ENCODE results near the gene PPIF.

DNA sequence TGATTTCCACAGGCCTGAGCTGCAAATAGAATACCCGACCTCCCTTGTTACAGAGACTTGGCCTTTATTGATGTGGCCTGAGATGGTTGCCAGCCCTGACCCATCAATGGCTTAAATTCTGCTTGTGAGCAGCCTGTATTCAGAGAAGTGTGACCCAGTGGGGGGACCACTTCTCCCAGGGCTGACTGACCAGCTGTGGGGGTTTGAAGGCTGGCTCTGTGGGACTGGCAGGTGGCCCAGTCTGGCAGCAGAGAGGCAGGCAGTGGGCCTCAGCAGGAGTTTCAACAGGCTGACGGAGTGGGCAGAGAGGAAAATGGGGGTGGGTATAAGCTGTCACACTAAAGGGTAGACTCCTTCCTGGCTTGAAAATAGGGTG is 12.2 kb upstream of the PPIF start:
- TF ChIP-seq, protein P1, sequence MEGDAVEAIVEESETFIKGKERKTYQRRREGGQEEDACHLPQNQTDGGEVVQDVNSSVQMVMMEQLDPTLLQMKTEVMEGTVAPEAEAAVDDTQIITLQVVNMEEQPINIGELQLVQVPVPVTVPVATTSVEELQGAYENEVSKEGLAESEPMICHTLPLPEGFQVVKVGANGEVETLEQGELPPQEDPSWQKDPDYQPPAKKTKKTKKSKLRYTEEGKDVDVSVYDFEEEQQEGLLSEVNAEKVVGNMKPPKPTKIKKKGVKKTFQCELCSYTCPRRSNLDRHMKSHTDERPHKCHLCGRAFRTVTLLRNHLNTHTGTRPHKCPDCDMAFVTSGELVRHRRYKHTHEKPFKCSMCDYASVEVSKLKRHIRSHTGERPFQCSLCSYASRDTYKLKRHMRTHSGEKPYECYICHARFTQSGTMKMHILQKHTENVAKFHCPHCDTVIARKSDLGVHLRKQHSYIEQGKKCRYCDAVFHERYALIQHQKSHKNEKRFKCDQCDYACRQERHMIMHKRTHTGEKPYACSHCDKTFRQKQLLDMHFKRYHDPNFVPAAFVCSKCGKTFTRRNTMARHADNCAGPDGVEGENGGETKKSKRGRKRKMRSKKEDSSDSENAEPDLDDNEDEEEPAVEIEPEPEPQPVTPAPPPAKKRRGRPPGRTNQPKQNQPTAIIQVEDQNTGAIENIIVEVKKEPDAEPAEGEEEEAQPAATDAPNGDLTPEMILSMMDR (IDR thresholded peaks at IDR 0.05), result no peak
- TF ChIP-seq POLR2AphosphoS5 (IDR thresholded peaks at IDR 0.05), result no peak
- no peak for TF ChIP-seq POLR2A (IDR thresholded peaks at IDR 0.05)

Measured in breast epithelium (tissue), 3 donors.